Body of pancreas (tissue), 4 donors: Measurements from ENCODE around the gene TBC1D22B.

Experiments used
- POLR2A ChIP-seq, 3 donors: fragments of 450-650 bp; IDR thresholded peaks; one replicate each; pipeline ENCODE4 v1.6.1; 2016; ENCODE audit warnings: antibody characterized with exemption in 3 of 3, mild to moderate bottlenecking in 2 of 3
- TF ChIP-seq, protein P1 (sequence below), 7 experiments: fragments of 450-650 bp in 4 of 7; fragments of 200-600 bp in 3 of 7; sonication (generic) in 3 of 7; IDR thresholded peaks; one replicate each; pipeline ENCODE4 v1.5.1; 2016 to 2019; ENCODE audit warnings: antibody characterized with exemption in 7 of 7

DNA sequence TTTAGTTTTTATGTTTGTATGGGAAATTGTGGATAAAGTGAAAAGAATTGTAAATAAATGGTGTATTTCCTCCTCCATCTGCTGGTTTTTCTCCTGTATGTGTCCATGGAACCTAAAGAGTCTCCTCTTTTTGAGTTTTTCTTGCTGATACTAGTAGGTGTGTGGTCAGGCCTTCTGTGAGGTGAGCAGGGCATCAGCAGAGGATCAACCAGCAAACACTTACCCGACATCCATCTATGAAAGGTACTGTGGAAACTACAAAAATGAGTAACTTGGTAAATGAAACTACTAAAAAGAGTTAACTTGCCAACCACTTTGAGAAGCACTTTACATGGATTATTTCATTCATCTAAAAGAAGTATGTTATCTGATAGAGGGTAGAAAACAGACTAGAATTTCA, 75.3 kb downstream of the TBC1D22B start:
- TF ChIP-seq, protein P1, sequence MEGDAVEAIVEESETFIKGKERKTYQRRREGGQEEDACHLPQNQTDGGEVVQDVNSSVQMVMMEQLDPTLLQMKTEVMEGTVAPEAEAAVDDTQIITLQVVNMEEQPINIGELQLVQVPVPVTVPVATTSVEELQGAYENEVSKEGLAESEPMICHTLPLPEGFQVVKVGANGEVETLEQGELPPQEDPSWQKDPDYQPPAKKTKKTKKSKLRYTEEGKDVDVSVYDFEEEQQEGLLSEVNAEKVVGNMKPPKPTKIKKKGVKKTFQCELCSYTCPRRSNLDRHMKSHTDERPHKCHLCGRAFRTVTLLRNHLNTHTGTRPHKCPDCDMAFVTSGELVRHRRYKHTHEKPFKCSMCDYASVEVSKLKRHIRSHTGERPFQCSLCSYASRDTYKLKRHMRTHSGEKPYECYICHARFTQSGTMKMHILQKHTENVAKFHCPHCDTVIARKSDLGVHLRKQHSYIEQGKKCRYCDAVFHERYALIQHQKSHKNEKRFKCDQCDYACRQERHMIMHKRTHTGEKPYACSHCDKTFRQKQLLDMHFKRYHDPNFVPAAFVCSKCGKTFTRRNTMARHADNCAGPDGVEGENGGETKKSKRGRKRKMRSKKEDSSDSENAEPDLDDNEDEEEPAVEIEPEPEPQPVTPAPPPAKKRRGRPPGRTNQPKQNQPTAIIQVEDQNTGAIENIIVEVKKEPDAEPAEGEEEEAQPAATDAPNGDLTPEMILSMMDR (IDR thresholded peaks at IDR 0.05): no peak
- no peak for TF ChIP-seq POLR2A (IDR thresholded peaks at IDR 0.05)
